HepG2 (cell line): ENCODE data around the gene UQCRC2. TPM values are rescaled to one million over a fixed set of nuclear protein-coding genes. Genes with fewer than 3 reads are reported as not detected.
A peak's percentile ranks its signal among the peaks of the same experiment; 100 is the strongest.

Experiments used
- ARNT2 ChIP-seq: sonication (generic); formaldehyde crosslinking; IDR thresholded peaks from 2 replicates; pipeline ENCODE4 v1.8.0; 2022; ENCODE audit warnings: mild to moderate bottlenecking, low read depth, missing genetic modification reagents, moderate library complexity
- ETV5 ChIP-seq: IDR thresholded peaks from 2 replicates; pipeline ENCODE4 v1.6.1; 2018; ENCODE audit warnings: missing biosample characterization, missing genetic modification reagents, inconsistent platforms, borderline replicate concordance
- HNF4G ChIP-seq, 2 experiments: sonication (generic) in 1 of 2; formaldehyde crosslinking in 1 of 2; IDR thresholded peaks; 2 replicates each; pipeline versions ENCODE4 v1.4.0 to v1.6.1; 2011 to 2020; ENCODE audit warnings: borderline replicate concordance in 2 of 2, low read depth in 2 of 2, mild to moderate bottlenecking in 2 of 2, low read length in 1 of 2, missing genetic modification reagents in 1 of 2, moderate library complexity in 1 of 2
- PAF1 ChIP-seq: IDR thresholded peaks from 2 replicates; pipeline ENCODE4 v1.6.1; 2016; ENCODE audit warnings: missing genetic modification reagents, missing compliant biosample characterization
- PHF21A ChIP-seq: sonication (generic); formaldehyde crosslinking; IDR thresholded peaks from 2 replicates; pipeline ENCODE4 v1.5.0; 2020; ENCODE audit warnings: mild to moderate bottlenecking, missing genetic modification reagents
- POLR2AphosphoS2 ChIP-seq: IDR thresholded peaks from 2 replicates; pipeline ENCODE4 v1.6.1; 2011; ENCODE audit warnings: low read depth, low read length, improper control_type of control experiment
- ZC3H4 ChIP-seq: sonication (generic); formaldehyde crosslinking; IDR thresholded peaks from 2 replicates; pipeline ENCODE4 v1.4.0; 2020; ENCODE audit warnings: missing genetic modification reagents, borderline replicate concordance
- ZNF350 ChIP-seq: sonication (generic); formaldehyde crosslinking; IDR thresholded peaks from 2 replicates; pipeline ENCODE4 v1.4.0; 2020; ENCODE audit warnings: mild to moderate bottlenecking, low read depth, missing genetic modification reagents, borderline replicate concordance
- ZNF607 ChIP-seq: sonication (generic); formaldehyde crosslinking; IDR thresholded peaks from 2 replicates; pipeline ENCODE4 v1.5.1; 2020; ENCODE audit warnings: missing genetic modification reagents, mild to moderate bottlenecking, borderline replicate concordance
- polyA plus RNA-seq, 8 experiments: library from polyadenylated mRNA; depleted of rRNA in 3 of 8; stranded (reverse) in 7 of 8; unstranded in 1 of 8; fragments of >200 nt; fragmentation: Illumina TruSeq in 4 of 8; extraction: Trizol in 4 of 8; gene quantifications; 2 replicates each; pipeline versions ENCODE4 v1.2.1 to v1.2.3, GENCODE V29; 2011 to 2016; ENCODE audit warnings: low read depth in 4 of 8, missing spikeins in 1 of 8, mixed read lengths in 1 of 8; ENCODE audit not compliant: insufficient read depth in 1 of 8
- total RNA-seq, 5 experiments: library from RNA; depleted of rRNA; stranded (reverse); fragments of >200 nt; fragmentation: Illumina TruSeq; extraction: Trizol; gene quantifications; 2 replicates each; pipeline ENCODE4 v1.2.3, GENCODE V29; 2016; ENCODE audit warnings: low read depth in 1 of 5
- TF ChIP-seq, protein P1 (sequence below): sonication (generic); formaldehyde crosslinking; IDR thresholded peaks from 2 replicates; pipeline ENCODE4 v1.4.0; 2020; ENCODE audit warnings: missing genetic modification reagents
- TF ChIP-seq, protein P2 (sequence below): sonication (generic); formaldehyde crosslinking; IDR thresholded peaks from 2 replicates; pipeline ENCODE4 v1.5.1; 2020; ENCODE audit warnings: missing genetic modification reagents, mild to moderate bottlenecking, borderline replicate concordance
- TF ChIP-seq, protein P3 (sequence below): sonication (generic); formaldehyde crosslinking; IDR thresholded peaks from 2 replicates; pipeline ENCODE4; 2020; ENCODE audit warnings: missing genetic modification reagents, mild to moderate bottlenecking, borderline replicate concordance
- TF ChIP-seq, protein P4 (sequence below): sonication (generic); formaldehyde crosslinking; IDR thresholded peaks from 2 replicates; pipeline ENCODE4 v1.5.0; 2020; ENCODE audit warnings: missing genetic modification reagents
- TF ChIP-seq, protein P5 (sequence below): sonication (generic); formaldehyde crosslinking; conservative IDR thresholded peaks from 2 replicates; pipeline ENCODE4 v1.4.0; 2020; ENCODE audit warnings: missing genetic modification reagents

UQCRC2 gene
- total and polyA plus RNA-seq, 2 of the 13 experiments (the other 11 are each of a cell fraction or from before 2014, with no cell fraction given) = 442 to 536 TPM

DNA sequence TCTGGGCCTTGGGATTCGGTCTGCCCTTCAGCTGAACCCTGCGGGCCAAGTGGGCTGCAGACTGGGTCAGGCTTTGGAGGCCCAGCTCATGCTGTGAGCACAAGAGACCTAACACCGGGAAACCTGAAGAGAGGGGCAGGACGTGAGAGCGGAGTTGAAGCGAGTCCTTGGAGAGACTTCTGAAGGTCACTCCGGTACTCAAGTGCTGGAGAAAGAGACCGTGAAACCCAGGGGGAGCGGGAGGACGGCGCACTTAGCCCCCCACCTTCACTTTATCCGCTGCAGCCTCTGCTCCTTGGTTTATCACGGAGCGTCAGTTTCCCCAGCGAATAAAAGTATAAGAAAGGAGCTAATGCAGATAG lies 361 bp downstream of the UQCRC2 start (continued):
- TF ChIP-seq, protein P1, sequence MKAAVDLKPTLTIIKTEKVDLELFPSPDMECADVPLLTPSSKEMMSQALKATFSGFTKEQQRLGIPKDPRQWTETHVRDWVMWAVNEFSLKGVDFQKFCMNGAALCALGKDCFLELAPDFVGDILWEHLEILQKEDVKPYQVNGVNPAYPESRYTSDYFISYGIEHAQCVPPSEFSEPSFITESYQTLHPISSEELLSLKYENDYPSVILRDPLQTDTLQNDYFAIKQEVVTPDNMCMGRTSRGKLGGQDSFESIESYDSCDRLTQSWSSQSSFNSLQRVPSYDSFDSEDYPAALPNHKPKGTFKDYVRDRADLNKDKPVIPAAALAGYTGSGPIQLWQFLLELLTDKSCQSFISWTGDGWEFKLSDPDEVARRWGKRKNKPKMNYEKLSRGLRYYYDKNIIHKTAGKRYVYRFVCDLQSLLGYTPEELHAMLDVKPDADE = peak; percentile 9; the same call in 1 of the 2 replicates
- no peak for TF ChIP-seq ZNF607 (CRISPR knock-in tag)
- TF ChIP-seq, protein P2, sequence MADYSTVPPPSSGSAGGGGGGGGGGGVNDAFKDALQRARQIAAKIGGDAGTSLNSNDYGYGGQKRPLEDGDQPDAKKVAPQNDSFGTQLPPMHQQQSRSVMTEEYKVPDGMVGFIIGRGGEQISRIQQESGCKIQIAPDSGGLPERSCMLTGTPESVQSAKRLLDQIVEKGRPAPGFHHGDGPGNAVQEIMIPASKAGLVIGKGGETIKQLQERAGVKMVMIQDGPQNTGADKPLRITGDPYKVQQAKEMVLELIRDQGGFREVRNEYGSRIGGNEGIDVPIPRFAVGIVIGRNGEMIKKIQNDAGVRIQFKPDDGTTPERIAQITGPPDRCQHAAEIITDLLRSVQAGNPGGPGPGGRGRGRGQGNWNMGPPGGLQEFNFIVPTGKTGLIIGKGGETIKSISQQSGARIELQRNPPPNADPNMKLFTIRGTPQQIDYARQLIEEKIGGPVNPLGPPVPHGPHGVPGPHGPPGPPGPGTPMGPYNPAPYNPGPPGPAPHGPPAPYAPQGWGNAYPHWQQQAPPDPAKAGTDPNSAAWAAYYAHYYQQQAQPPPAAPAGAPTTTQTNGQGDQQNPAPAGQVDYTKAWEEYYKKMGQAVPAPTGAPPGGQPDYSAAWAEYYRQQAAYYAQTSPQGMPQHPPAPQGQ (CRISPR knock-in tag) = 0 out of 2 replicates have a peak, but pooled peaks have one; percentile 45
- TF ChIP-seq ARNT2 (CRISPR knock-in tag) = 0 out of 2 replicates have a peak, but pooled peaks have one; percentile 13
- TF ChIP-seq, protein P3, sequence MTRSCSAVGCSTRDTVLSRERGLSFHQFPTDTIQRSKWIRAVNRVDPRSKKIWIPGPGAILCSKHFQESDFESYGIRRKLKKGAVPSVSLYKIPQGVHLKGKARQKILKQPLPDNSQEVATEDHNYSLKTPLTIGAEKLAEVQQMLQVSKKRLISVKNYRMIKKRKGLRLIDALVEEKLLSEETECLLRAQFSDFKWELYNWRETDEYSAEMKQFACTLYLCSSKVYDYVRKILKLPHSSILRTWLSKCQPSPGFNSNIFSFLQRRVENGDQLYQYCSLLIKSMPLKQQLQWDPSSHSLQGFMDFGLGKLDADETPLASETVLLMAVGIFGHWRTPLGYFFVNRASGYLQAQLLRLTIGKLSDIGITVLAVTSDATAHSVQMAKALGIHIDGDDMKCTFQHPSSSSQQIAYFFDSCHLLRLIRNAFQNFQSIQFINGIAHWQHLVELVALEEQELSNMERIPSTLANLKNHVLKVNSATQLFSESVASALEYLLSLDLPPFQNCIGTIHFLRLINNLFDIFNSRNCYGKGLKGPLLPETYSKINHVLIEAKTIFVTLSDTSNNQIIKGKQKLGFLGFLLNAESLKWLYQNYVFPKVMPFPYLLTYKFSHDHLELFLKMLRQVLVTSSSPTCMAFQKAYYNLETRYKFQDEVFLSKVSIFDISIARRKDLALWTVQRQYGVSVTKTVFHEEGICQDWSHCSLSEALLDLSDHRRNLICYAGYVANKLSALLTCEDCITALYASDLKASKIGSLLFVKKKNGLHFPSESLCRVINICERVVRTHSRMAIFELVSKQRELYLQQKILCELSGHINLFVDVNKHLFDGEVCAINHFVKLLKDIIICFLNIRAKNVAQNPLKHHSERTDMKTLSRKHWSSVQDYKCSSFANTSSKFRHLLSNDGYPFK (CRISPR knock-in tag) = peak; percentile 98
- no peak for TF ChIP-seq POLR2AphosphoS2
- TF ChIP-seq PAF1 (CRISPR knock-in tag) = no peak
- peak; percentile 21; the same call in 1 of the 2 replicates for TF ChIP-seq ZNF350 (CRISPR knock-in tag)
- TF ChIP-seq, protein P4, sequence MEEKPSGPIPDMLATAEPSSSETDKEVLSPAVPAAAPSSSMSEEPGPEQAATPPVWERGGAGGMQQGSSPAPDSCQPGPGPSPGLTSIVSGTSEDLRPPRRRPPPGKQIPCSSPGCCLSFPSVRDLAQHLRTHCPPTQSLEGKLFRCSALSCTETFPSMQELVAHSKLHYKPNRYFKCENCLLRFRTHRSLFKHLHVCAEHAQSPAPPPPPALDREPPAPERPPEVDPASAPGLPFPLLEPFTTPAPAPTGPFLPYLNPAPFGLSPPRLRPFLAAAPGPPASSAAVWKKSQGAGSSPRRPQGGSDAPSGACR (CRISPR knock-in tag) = no peak
- TF ChIP-seq PHF21A = no peak; the same call in 1 of the 2 replicates
- TF ChIP-seq ZC3H4 (CRISPR knock-in tag) = 0 out of 2 replicates have a peak, but pooled peaks have one; percentile 78
- peak; percentile 7; the same call in 1 of the 2 replicates for TF ChIP-seq ETV5
- TF ChIP-seq, protein P5, sequence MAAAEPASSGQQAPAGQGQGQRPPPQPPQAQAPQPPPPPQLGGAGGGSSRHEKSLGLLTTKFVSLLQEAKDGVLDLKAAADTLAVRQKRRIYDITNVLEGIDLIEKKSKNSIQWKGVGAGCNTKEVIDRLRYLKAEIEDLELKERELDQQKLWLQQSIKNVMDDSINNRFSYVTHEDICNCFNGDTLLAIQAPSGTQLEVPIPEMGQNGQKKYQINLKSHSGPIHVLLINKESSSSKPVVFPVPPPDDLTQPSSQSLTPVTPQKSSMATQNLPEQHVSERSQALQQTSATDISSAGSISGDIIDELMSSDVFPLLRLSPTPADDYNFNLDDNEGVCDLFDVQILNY = peak; percentile 49; the same call in 1 of the 2 replicates
- no peak for TF ChIP-seq HNF4G (IDR thresholded peaks at IDR 0.05; ENCODE audit: borderline replicate concordance, low read depth, low read length)
- TF ChIP-seq HNF4G (CRISPR knock-in tag; IDR thresholded peaks at IDR 0.05; ENCODE audit: borderline replicate concordance, low read depth) = no peak; the same call in 1 of the 2 replicates
